Measurements from ENCODE around the gene ULK4. TPM values are rescaled to one million over a fixed set of nuclear protein-coding genes. Genes with fewer than 3 reads are reported as not detected.

Gene ULK4
- total and polyA plus RNA-seq, 2 of the 4 experiments (the other 2 are of a cell fraction): 2.7 to 5.0 TPM

- BruUV-seq (replicated peaks): no TSS peak
- WGBS, 2 experiments (ENCODE audit: extremely low coverage in 2 of 2, insufficient read length in 1 of 2): 44% methylated on average over 3 of the region's 16 CpGs; no CpG with 5 or more reads in 1 of the 2 experiments
- H2BK5ac ChIP-seq (ENCODE audit: low read depth, low read length, poor library complexity, severe bottlenecking): no peak overlapping the region
- no peaks in the 10 kb centered on the region for H3K4me1 ChIP-seq (ENCODE audit: control insufficient read depth, insufficient read depth, low read length)
- no peak overlapping the region for H2BK20ac ChIP-seq (ENCODE audit: low read depth, low read length)
- no peak overlapping the region for H2AK9ac ChIP-seq (replicated peaks; ENCODE audit: low read depth, low read length, poor library complexity)
- no peaks in the 10 kb centered on the region for H3K27me3 ChIP-seq (ENCODE audit: control insufficient read depth, insufficient read depth, low read length)
- H4K5ac ChIP-seq (ENCODE audit: low read depth, low read length): no peak overlapping the region
- H4K8ac ChIP-seq (ENCODE audit: low read depth in 2 of 2, low read length in 2 of 2): no peak overlapping the region
- no peak for TF ChIP-seq RFX5 (IDR thresholded peaks at IDR 0.05; ENCODE audit: low read depth, low read length)
- no peak for TF ChIP-seq MAFK (IDR thresholded peaks at IDR 0.05; ENCODE audit: low read depth, low read length)
- TF ChIP-seq MAZ (IDR thresholded peaks at IDR 0.05; ENCODE audit: borderline replicate concordance, low read depth, low read length): no peak
- TF ChIP-seq RAD21 (IDR thresholded peaks at IDR 0.05; ENCODE audit: low read length): no peak
- TF ChIP-seq CEBPB (IDR thresholded peaks at IDR 0.05; ENCODE audit: low read depth, low read length): no peak
- no peak for TF ChIP-seq CTCF (conservative IDR thresholded peaks at IDR 0.05; ENCODE audit: low read depth, low read length)
- TF ChIP-seq MXI1 (IDR thresholded peaks at IDR 0.05; ENCODE audit: borderline replicate concordance, low read depth, low read length): no peak
- TF ChIP-seq USF2 (IDR thresholded peaks at IDR 0.05; ENCODE audit: low read depth, low read length): no peak
- TF ChIP-seq FOS (IDR thresholded peaks at IDR 0.05; ENCODE audit: low read depth, low read length): no peak
- TF ChIP-seq BHLHE40 (IDR thresholded peaks at IDR 0.05; ENCODE audit: low read depth, low read length): no peak
- TF ChIP-seq NFE2L2 (IDR thresholded peaks at IDR 0.05; ENCODE audit: low read depth, low read length): no peak
- TF ChIP-seq RCOR1 (IDR thresholded peaks at IDR 0.05; ENCODE audit: insufficient replicate concordance, low read length): no peak
- no peak for TF ChIP-seq POLR2A (IDR thresholded peaks at IDR 0.05; ENCODE audit: low read depth, low read length)
- TF ChIP-seq CHD1 (IDR thresholded peaks at IDR 0.05; ENCODE audit: low read depth, low read length): no peak
- no peak for TF ChIP-seq SMC3 (IDR thresholded peaks at IDR 0.05; ENCODE audit: low read depth, low read length)
- DNase-seq: no peak
- H3K9ac ChIP-seq (ENCODE audit: low read depth, low read length): no peak overlapping the region
- no peak overlapping the region for H2BK120ac ChIP-seq (ENCODE audit: low read depth, low read length)
- H3K4me2 ChIP-seq (ENCODE audit: low read depth, low read length): no peak overlapping the region
- no peaks in the 10 kb centered on the region for H3K79me1 ChIP-seq (ENCODE audit: low read depth in 1 of 2, low read length in 2 of 2)
- CTCF ChIA-PET: no interaction called here
- no peak overlapping the region for H2AFZ ChIP-seq (replicated peaks; ENCODE audit: low read length, poor library complexity)
- intact Hi-C loops (cut with micrococcal nuclease) (no loop called here), in situ Hi-C loops (cut with MboI; ENCODE audit: low sequenced_read_pairs) (no loop called here), dilution Hi-C loops (cut with HindIII; ENCODE audit: low sequenced_read_pairs, unreplicated experiment) (no loop called here)
- no peak for ATAC-seq (ENCODE audit: low read depth)
- no peak overlapping the region for H3K23ac ChIP-seq (ENCODE audit: low read depth, low read length)
- H3K27ac ChIP-seq (ENCODE audit: insufficient read depth, low read length): no peak overlapping the region
- no peak overlapping the region for H2BK15ac ChIP-seq (ENCODE audit: low read depth, low read length)
- H3K9me1 ChIP-seq (ENCODE audit: insufficient read depth, low read length): no peaks in the 10 kb centered on the region
- H3K4ac ChIP-seq (ENCODE audit: low read depth, low read length): no peak overlapping the region
- no peak overlapping the region for H3K14ac ChIP-seq (replicated peaks; ENCODE audit: low read depth, low read length)
- H2AK5ac ChIP-seq (ENCODE audit: low read depth, low read length): no peak overlapping the region
- H3K18ac ChIP-seq (ENCODE audit: low read depth, low read length): no peak overlapping the region
- POLR2A ChIA-PET (ENCODE audit: unreplicated experiment): no interaction called here
- H3K4me3 ChIP-seq (ENCODE audit: insufficient read depth, low read depth, low read length): no peak overlapping the region
- H3K36me3 ChIP-seq (ENCODE audit: control insufficient read depth, insufficient read depth, low read length): no peaks in the 10 kb centered on the region
- no peaks in the 10 kb centered on the region for H3K9me3 ChIP-seq (ENCODE audit: control insufficient read depth, insufficient read depth, low read length)
- no peaks in the 10 kb centered on the region for H4K20me1 ChIP-seq (ENCODE audit: insufficient read depth, low read length)
- no peak overlapping the region for H4K91ac ChIP-seq (ENCODE audit: insufficient read depth, low read depth, low read length)
- no peak overlapping the region for H3K56ac ChIP-seq (ENCODE audit: extremely low read depth, insufficient read depth, low read length)
Observed at GRCh38 chr3:41277790-41278465, 684.0 kb downstream of the ULK4 start.
